ENCODE data around the gene AGAP1. TPM values are rescaled to one million over a fixed set of nuclear protein-coding genes. Genes with fewer than 3 reads are reported as not detected.

AGAP1 gene
- total RNA-seq, 1 donor from 2014 or later, result 33.4 TPM

DNA sequence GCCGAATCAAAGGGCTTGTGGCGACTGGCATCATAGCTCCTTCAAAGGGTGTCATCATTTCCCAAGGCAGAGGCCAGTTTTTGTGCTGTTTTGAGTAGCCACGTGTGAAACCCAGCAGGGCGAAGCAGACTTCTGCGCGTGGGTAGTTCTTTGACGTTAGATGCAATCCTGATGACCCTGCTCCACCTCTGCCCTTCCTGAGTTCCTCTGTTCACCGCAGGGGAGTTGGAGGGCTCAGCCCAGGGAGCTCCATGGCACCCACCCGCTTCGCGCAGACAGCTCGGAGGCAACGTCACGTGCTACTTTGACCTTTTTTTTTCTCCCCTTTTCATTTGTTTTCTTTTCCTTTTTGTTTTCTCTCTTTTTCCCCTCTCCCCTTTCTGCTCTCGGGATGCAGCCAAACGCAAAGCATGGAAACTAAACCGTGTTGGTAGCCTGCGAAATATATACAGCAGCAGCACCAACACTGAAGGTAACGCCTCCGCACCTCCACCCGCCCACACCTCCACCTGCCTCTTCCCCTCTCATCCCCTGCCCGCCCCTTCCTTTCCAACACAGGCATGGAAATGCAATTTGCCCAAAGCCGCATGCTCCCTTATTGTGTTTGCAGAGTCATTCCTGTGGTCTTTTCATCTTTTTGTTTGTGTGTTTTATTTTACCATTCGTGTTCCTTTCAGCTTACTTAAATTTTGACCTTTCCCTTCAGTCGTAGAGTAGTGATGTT lies 520.7 kb downstream of the AGAP1 start:
- no peaks in the 10 kb centered on the region for H3K4me1 ChIP-seq
- DNase-seq (no peak), ATAC-seq (no peak)
- no peaks in the 10 kb centered on the region for H3K36me3 ChIP-seq
- no peak overlapping the region for H3K27ac ChIP-seq
- intact Hi-C loops (cut with DNase I), result no loop called here
- TF ChIP-seq, protein P1, sequence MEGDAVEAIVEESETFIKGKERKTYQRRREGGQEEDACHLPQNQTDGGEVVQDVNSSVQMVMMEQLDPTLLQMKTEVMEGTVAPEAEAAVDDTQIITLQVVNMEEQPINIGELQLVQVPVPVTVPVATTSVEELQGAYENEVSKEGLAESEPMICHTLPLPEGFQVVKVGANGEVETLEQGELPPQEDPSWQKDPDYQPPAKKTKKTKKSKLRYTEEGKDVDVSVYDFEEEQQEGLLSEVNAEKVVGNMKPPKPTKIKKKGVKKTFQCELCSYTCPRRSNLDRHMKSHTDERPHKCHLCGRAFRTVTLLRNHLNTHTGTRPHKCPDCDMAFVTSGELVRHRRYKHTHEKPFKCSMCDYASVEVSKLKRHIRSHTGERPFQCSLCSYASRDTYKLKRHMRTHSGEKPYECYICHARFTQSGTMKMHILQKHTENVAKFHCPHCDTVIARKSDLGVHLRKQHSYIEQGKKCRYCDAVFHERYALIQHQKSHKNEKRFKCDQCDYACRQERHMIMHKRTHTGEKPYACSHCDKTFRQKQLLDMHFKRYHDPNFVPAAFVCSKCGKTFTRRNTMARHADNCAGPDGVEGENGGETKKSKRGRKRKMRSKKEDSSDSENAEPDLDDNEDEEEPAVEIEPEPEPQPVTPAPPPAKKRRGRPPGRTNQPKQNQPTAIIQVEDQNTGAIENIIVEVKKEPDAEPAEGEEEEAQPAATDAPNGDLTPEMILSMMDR (IDR thresholded peaks at IDR 0.05), result no peak
- H3K27me3 ChIP-seq, result no peaks in the 10 kb centered on the region
- no peak overlapping the region for H3K4me3 ChIP-seq
- H3K9me3 ChIP-seq, result no peaks in the 10 kb centered on the region

DNA sequence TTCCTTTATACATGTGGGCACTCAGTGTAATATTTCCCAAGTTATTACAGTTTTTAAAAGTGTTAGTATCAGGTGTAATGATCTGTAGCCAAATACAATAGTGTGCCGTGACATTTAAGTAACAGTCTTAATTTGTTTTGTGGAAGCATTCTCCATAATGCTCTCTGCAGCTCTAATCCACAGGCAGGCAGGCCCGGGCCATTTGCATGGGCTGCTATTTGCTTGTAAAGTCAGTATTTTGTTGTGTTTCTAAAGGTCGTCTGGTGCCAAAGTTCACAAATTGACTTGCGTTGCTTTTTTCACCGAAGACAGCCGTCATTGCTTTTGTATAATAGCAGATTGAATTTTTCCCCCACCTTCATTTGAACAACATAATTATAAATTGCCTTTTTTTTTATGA lies 521.3 kb downstream of the AGAP1 start:
- Histone ChIP-seq H3K36me3 (no peaks in the 10 kb centered on the region), H3K4me3 (no peak overlapping the region), H3K27me3 (no peaks in the 10 kb centered on the region), H3K4me1 (no peaks in the 10 kb centered on the region), H3K27ac (no peak overlapping the region), H3K9me3 (no peaks in the 10 kb centered on the region)
- ATAC-seq, result no peak
- no peak for DNase-seq
- TF ChIP-seq, protein P1 (IDR thresholded peaks at IDR 0.05), result no peak
- intact Hi-C loops (cut with DNase I), result no loop called here

DNA sequence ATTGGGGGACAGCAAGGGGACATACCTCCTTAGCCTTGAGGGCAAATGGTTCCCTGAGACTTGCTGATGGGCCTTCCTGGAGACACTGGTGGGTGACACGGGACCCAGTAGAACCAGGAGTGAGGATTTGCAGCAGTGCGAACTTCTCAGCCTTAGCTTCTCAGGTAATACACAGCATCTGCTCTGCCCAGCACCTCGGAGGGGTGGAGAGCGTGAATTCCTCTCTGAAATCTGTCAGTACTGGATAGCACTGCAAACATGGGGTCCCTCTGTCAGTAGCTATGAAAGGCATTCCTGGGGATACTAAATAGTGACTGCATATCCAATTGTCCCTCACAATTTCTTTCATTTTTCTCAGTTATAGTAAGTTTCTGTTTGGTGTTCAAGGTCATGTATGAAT lies 522.7 kb downstream of the AGAP1 start:
- ATAC-seq, result no peak
- Histone ChIP-seq H3K4me3 (no peak overlapping the region), H3K4me1 (no peaks in the 10 kb centered on the region), H3K9me3 (no peaks in the 10 kb centered on the region), H3K27me3 (no peaks in the 10 kb centered on the region), H3K36me3 (no peaks in the 10 kb centered on the region), H3K27ac (no peak overlapping the region)
- DNase-seq, result no peak
- intact Hi-C loops (cut with DNase I), result no loop called here
- TF ChIP-seq, protein P1 (IDR thresholded peaks at IDR 0.05), result no peak

DNA sequence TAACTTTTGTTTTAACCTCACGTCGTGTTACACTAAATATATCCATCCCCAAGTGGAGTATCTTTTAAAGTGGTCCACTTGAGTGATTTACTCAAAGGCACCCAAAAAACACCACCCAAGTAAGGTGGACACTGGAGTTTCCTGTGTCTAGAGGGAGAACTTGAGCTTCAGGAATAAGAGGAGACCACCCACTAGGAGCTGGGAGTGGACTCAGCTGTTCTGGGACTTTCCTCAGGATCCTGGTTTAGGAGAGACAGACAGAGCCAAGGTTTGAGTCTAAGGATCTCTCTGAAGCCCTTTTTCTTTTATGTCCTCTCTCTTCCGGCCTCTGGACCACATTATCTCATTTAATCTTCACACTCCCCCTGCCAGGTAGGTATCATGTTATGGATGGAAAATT lies 523.6 kb downstream of the AGAP1 start:
- DNase-seq (no peak), ATAC-seq (no peak)
- no peaks in the 10 kb centered on the region for H3K9me3 ChIP-seq
- H3K4me3 ChIP-seq, result no peak overlapping the region
- TF ChIP-seq, protein P1 (IDR thresholded peaks at IDR 0.05), result no peak
- no peaks in the 10 kb centered on the region for H3K4me1 ChIP-seq
- intact Hi-C loops (cut with DNase I), result no loop called here
- H3K27me3 ChIP-seq, result no peaks in the 10 kb centered on the region
- H3K27ac ChIP-seq, result no peak overlapping the region
- H3K36me3 ChIP-seq, result no peaks in the 10 kb centered on the region

DNA sequence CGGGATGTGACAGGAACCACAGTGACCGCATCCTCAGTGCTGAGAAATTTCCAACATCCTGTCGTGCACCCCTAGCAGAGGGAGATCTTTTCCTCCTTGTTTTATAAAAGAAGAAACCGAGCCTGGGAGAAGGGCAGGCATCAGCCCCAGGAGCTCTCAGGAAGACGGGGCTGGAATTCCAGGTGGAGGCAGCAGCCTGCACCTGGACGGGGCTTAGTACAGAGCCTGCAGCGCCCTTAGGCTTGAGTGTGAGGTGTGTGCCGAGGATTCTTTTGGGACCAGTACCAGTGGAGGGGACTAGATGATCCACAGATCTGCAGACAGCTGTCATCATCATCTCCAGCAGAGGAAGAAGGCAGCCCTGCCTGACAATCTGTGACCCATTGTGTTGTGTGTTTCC lies 525.6 kb downstream of the AGAP1 start:
- ATAC-seq (no peak), DNase-seq (no peak)
- Histone ChIP-seq H3K9me3 (no peaks in the 10 kb centered on the region), H3K36me3 (no peaks in the 10 kb centered on the region), H3K27ac (no peak overlapping the region), H3K27me3 (no peaks in the 10 kb centered on the region), H3K4me3 (no peak overlapping the region), H3K4me1 (no peaks in the 10 kb centered on the region)
- intact Hi-C loops (cut with DNase I), result no loop called here
- TF ChIP-seq, protein P1 (IDR thresholded peaks at IDR 0.05), result no peak
